NB4 (cell line): Measurements from ENCODE around the gene CTAG2.

Source experiments
- DNase-seq: peaks from one replicate; pipeline ENCODE4 v3.0.0; 2010; ENCODE audit warnings: low read depth
- H3K4me3 ChIP-seq: one replicate; pipeline ENCODE4 v1.5.1; 2011; ENCODE audit warnings: mild to moderate bottlenecking, low read depth, low read length, moderate library complexity
- MYC ChIP-seq: IDR thresholded peaks from 2 replicates; pipeline ENCODE4 v1.6.1; 2011; ENCODE audit warnings: low read depth, low read length
- POLR2A ChIP-seq: IDR thresholded peaks from 2 replicates; pipeline ENCODE4 v1.6.1; 2011; ENCODE audit warnings: mild to moderate bottlenecking; ENCODE audit not compliant: insufficient read length; ENCODE audit errors: extremely low read depth
- TF ChIP-seq, protein P1 (sequence below): IDR thresholded peaks from one replicate; pipeline ENCODE4 v1.5.1; 2012; ENCODE audit warnings: low read depth, low read length
- TF ChIP-seq, protein P2 (sequence below): IDR thresholded peaks from 2 replicates; pipeline ENCODE4 v1.6.1; 2011; ENCODE audit warnings: low read depth, low read length

The CTAG2 gene

DNA sequence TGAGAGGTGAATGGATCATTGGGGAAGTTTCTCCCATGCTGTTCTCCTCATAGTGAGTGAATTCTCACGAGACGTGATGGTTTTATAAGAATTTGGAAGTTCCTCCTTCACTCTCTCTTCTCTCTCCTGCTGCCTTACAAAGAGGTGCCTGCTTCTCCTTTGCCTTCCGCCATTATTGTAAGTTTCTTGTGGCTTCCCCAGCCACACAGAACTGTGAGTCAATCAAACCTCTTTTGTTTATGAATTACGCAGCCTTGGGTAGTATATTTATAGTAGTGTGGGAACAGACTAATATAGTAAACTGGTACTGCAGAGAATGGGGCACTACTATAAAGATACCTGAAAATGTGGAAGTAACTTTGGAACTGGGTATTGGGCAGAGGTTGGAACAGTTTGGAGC, 7.8 kb upstream of the CTAG2 start:
- DNase-seq = peak; percentile 21
- TF ChIP-seq, protein P1, sequence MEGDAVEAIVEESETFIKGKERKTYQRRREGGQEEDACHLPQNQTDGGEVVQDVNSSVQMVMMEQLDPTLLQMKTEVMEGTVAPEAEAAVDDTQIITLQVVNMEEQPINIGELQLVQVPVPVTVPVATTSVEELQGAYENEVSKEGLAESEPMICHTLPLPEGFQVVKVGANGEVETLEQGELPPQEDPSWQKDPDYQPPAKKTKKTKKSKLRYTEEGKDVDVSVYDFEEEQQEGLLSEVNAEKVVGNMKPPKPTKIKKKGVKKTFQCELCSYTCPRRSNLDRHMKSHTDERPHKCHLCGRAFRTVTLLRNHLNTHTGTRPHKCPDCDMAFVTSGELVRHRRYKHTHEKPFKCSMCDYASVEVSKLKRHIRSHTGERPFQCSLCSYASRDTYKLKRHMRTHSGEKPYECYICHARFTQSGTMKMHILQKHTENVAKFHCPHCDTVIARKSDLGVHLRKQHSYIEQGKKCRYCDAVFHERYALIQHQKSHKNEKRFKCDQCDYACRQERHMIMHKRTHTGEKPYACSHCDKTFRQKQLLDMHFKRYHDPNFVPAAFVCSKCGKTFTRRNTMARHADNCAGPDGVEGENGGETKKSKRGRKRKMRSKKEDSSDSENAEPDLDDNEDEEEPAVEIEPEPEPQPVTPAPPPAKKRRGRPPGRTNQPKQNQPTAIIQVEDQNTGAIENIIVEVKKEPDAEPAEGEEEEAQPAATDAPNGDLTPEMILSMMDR = no peak
- TF ChIP-seq MYC (no peak), POLR2A (no peak)
- TF ChIP-seq, protein P2, sequence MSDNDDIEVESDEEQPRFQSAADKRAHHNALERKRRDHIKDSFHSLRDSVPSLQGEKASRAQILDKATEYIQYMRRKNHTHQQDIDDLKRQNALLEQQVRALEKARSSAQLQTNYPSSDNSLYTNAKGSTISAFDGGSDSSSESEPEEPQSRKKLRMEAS = no peak
- no peak overlapping the region for H3K4me3 ChIP-seq

DNA sequence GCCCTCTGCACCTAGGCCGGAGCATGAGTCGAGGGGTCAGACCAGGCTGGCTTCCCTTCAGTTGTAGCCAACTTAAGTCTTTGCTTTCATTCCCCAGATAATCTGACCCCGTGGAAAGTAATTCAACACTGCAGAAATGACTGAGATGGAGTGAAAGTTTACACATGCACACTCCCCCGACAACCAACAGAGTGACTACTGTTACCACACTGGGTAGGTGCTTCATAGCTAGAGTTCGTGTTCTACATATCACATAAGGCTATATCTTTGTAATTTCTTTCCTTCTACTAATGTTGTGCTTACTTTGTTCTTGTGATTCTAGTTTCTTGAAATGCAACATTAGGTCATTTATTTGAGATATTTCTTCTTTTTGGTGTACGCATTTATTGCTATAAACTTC, 7.2 kb upstream of the CTAG2 start:
- TF ChIP-seq, protein P2 = no peak
- TF ChIP-seq, protein P1 = no peak
- TF ChIP-seq MYC (no peak), POLR2A (no peak)
- DNase-seq = no peak
- no peak overlapping the region for H3K4me3 ChIP-seq

DNA sequence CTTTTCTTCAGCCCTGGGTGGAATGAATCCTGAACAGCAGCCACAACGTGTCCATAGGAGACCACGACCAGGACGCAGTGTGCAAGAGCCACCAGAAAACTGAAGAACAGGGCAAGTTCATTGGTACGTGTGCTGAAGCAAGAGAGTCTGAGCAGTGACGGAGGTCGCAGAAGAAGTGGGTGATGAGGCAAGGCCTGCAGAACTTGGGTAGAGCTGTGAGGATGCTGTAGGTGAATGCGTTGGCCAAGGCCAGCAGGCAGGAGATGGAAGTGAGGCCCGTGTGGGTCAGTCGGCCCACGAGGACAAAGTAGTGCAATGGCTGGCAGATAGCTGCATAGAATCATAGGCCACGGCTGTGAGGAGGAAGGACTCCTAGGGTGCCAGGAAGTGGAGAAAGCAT, 5.6 kb upstream of the CTAG2 start:
- no peak overlapping the region for H3K4me3 ChIP-seq
- DNase-seq = no peak
- TF ChIP-seq, protein P1 = no peak
- TF ChIP-seq, protein P2 = no peak
- TF ChIP-seq POLR2A (no peak), MYC (no peak)

DNA sequence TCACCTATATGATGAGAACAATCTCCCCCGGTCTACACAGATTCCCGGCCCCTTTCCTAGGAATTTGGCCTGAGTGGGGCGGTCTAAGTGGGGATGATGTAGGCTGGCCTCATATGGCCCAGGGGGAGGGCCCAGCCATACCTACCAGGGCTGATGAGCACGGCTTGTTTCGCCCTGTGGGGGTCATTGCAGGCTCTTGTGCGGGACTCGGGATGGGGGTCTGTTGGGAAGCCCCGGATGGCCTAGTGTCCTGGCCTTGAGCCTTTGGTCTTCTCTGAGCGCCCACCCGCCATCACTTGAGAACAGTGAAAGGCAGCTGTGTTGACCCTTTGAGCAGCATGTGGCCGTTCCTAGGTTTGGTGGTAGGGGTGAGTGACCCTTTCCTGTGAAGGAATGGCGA, 4.8 kb upstream of the CTAG2 start:
- TF ChIP-seq, protein P1 = no peak
- no peak for TF ChIP-seq MYC
- TF ChIP-seq POLR2A = no peak
- TF ChIP-seq, protein P2 = no peak
- no peak overlapping the region for H3K4me3 ChIP-seq
- DNase-seq = no peak

DNA sequence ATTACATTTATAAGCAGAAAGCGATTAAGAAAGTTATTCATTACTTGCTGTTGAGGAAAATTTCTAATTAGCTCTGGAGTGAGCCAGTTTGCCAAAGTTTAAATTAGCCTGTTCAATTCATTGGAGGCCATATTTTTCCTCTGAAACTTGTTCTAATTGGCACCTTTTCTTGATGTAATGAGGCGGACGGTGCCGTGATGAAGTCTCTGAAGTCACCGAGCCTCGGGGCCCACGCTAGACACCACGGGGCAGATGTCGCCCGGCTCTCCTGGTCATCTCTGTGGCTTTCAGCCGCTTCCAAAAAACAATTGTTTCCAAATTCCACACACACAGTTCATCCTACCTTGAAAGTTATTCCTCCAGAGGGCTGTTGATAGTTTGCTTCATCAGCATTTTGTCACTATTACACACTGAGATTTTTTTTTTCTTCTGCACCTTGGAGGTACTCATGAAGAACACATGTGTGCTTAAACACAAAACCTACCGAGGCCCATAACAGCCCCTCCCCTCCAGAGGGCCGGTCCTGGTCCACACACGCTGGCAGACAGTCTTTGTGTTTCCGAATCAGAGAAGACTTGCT, 3.9 kb upstream of the CTAG2 start:
- TF ChIP-seq, protein P2 = no peak
- TF ChIP-seq MYC (no peak), POLR2A (no peak)
- TF ChIP-seq, protein P1 = no peak
- no peak overlapping the region for H3K4me3 ChIP-seq
- DNase-seq = no peak

DNA sequence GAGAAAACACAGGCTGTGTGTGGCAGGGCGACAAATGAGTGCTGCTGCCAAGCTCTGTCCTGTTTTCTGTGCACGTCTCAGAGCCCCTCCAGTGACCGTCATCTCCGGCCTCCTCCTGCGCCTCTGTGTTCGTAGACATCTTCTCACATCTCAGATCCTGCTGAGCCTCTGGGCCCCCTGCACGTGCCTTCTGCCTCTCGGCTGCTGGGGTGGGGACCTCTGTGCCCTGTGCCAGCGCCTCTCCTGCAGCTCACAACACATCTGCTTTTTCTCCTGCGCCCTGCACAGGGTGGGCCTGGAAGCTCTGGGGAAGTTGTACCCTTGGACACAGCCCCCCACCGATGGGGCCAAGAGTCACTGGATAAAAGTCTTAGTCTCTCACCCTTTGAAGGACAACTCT, 2.4 kb upstream of the CTAG2 start:
- DNase-seq = no peak
- no peak overlapping the region for H3K4me3 ChIP-seq
- TF ChIP-seq POLR2A (no peak), MYC (no peak)
- TF ChIP-seq, protein P2 = no peak
- TF ChIP-seq, protein P1 = no peak
